HUES6 (cell line): Measurements from ENCODE around the gene STK26.
"Not testable (repeated sequence)": the region's sequence is repeated elsewhere in the genome, so short reads cannot be mapped to it uniquely, and the experiment has no call there.

Source experiments
- H3K27ac ChIP-seq: 2 replicates; pipeline ENCODE4 v1.7.0; 2013; ENCODE audit warnings: low read depth, mild to moderate bottlenecking, low read length, inconsistent platforms
- H3K27me3 ChIP-seq: 2 replicates; pipeline ENCODE4 v1.6.1; 2013; ENCODE audit warnings: low read length; ENCODE audit not compliant: control insufficient read depth, insufficient read depth
- H3K36me3 ChIP-seq: 2 replicates; pipeline ENCODE4 v1.6.1; 2013; ENCODE audit warnings: low read length; ENCODE audit not compliant: control insufficient read depth, insufficient read depth
- H3K4me1 ChIP-seq: 2 replicates; pipeline ENCODE4 v1.6.1; 2013; ENCODE audit warnings: low read length; ENCODE audit not compliant: control insufficient read depth, insufficient read depth
- H3K4me3 ChIP-seq: 2 replicates; pipeline ENCODE4 v1.5.1; 2013; ENCODE audit warnings: low read depth, low read length
- H3K9ac ChIP-seq: one replicate; pipeline ENCODE4 v1.6.1; 2013; ENCODE audit warnings: mild to moderate bottlenecking, low read length
- H3K9me3 ChIP-seq: 2 replicates; pipeline ENCODE4 v1.6.1; 2013; ENCODE audit warnings: low read depth, low read length; ENCODE audit not compliant: control insufficient read depth, insufficient read depth

The STK26 gene

GRCh38 chrX:132093239-132093860, 70.2 kb downstream of the STK26 start:
- H3K9me3 ChIP-seq = no peaks in the 10 kb centered on the region
- H3K36me3 ChIP-seq = no peaks in the 10 kb centered on the region

GRCh38 chrX:132094164-132094563, 71.1 kb downstream of the STK26 start:
- H3K27ac ChIP-seq = no peak overlapping the region
- H3K27me3 ChIP-seq = peaks cover 19% of the 10 kb centered on the region; the same call in 1 of the 2 replicates
- H3K4me3 ChIP-seq = no peak overlapping the region
- H3K9me3 ChIP-seq = no peaks in the 10 kb centered on the region
- no peaks in the 10 kb centered on the region; the same call in 1 of the 2 replicates for H3K4me1 ChIP-seq
- H3K9ac ChIP-seq = no peak overlapping the region
- H3K36me3 ChIP-seq = no peaks in the 10 kb centered on the region

More at GRCh38 chrX:132093239-132093860, 70.2 kb downstream of the STK26 start:
- Histone ChIP-seq H3K9ac (no peak overlapping the region), H3K27ac (no peak overlapping the region), H3K27me3 (peaks cover 21% of the 10 kb centered on the region; the same call in 1 of the 2 replicates), H3K4me3 (no peak overlapping the region), H3K4me1 (no peaks in the 10 kb centered on the region; the same call in 1 of the 2 replicates)

DNA sequence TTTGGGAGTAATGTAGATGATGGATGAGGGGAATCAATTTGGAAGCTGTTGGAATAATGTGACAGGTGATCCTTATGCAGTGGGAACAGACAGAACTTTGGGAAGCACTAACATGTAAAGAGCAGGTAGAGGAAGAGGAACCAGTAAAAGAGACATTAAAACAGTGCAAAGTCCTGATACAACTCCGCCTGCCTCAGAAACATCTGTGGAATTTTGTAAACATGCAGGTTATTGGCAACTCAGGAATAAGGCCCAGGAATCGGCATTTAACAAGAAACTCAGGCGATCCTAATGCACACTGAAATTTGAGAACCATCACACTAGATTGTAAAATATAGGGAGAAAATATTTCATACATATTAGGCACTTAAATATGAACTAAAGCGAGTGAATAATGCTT, 75.6 kb downstream of the STK26 start:
- H3K27me3 ChIP-seq = peaks cover 13% of the 10 kb centered on the region; the same call in 1 of the 2 replicates
- H3K4me1 ChIP-seq, H3K9ac ChIP-seq, H3K4me3 ChIP-seq, H3K9me3 ChIP-seq, H3K36me3 ChIP-seq, H3K27ac ChIP-seq: not testable (repeated sequence)

DNA sequence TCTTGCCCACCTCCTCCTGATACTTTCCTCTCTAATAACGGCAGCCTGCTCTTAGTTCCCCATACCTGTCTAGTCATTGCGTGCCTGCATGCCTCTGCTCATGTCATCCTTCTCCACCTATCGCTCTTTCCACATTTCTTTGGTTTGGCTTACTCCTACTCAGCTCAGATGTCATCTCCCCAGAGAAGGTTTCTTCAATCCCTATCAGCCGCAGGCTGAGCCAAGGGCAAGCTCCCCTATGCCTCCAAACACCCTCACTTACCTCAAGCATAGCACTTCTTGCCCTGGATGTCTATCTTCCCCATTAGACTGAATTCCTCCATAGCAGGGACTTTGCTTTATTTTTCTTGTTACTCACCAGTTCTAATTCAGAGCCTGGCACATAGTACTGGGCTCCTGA, 78.1 kb downstream of the STK26 start:
- Histone ChIP-seq H3K36me3 (no peaks in the 10 kb centered on the region), H3K4me3 (no peak overlapping the region), H3K27me3 (peaks cover 7% of the 10 kb centered on the region; the same call in 1 of the 2 replicates), H3K27ac (no peak overlapping the region), H3K9me3 (no peaks in the 10 kb centered on the region), H3K4me1 (no peaks in the 10 kb centered on the region), H3K9ac (no peak overlapping the region)

DNA sequence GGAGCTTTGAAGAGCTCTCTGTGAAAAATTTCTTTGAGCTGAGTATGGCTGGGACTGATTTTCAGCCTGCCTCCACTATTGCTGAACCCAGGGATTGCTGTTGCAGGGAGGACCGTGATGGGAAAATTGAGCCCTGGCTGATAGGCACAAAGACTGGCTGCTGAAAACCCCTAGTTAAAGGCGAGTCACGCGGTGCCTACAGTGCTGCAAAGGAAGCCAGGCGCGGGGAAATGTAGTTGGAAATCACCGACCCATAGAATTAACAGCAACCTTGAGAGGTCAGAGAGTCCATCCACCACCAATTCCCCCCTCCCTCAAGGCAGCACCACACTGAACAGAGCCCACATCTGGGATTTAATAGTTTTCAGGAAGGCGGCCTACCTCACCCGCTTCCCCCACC, 78.7 kb downstream of the STK26 start:
- H3K4me1 ChIP-seq = no peaks in the 10 kb centered on the region
- no peak overlapping the region for H3K9ac ChIP-seq
- H3K9me3 ChIP-seq = no peaks in the 10 kb centered on the region
- H3K27me3 ChIP-seq = peaks cover 7% of the 10 kb centered on the region; the same call in 1 of the 2 replicates
- H3K4me3 ChIP-seq = no peak overlapping the region
- H3K27ac ChIP-seq = no peak overlapping the region
- H3K36me3 ChIP-seq = no peaks in the 10 kb centered on the region

DNA sequence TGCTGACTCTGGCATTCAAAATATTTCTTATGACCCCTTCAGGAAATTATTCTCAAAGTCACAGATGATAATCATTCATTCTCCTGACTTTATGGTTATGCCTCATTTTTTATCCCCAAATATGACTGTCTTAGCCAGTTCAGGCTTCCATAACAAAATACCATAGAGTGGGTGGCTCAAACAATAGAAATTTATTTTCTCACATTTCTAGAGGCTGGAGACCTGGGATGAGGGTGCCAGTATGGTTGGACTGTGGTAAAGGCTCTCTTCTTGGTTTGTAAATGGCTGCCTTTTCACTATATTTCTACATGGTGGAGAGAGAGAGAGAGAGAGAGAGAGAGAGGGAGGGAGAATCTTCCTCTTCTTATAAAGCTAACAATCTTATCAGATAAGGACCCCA, 84.2 kb downstream of the STK26 start:
- no peak overlapping the region for H3K27ac ChIP-seq
- no peaks in the 10 kb centered on the region for H3K36me3 ChIP-seq
- H3K9ac ChIP-seq = no peak overlapping the region
- no peak overlapping the region for H3K4me3 ChIP-seq
- H3K9me3 ChIP-seq = no peaks in the 10 kb centered on the region
- peaks cover 7% of the 10 kb centered on the region; the same call in 1 of the 2 replicates for H3K27me3 ChIP-seq
- H3K4me1 ChIP-seq = peaks cover 5% of the 10 kb centered on the region

- H3K27me3 ChIP-seq = peaks cover 12% of the 10 kb centered on the region; the same call in 1 of the 2 replicates
- H3K27ac ChIP-seq = no peak overlapping the region
- H3K9ac ChIP-seq = no peak overlapping the region
- H3K4me3 ChIP-seq = no peak overlapping the region
- H3K9me3 ChIP-seq = no peaks in the 10 kb centered on the region
- peaks cover 23% of the 10 kb centered on the region for H3K4me1 ChIP-seq
- no peaks in the 10 kb centered on the region for H3K36me3 ChIP-seq
These were observed 91.5 kb downstream of the STK26 start for GRCh38 chrX:132114607-132115006.

DNA sequence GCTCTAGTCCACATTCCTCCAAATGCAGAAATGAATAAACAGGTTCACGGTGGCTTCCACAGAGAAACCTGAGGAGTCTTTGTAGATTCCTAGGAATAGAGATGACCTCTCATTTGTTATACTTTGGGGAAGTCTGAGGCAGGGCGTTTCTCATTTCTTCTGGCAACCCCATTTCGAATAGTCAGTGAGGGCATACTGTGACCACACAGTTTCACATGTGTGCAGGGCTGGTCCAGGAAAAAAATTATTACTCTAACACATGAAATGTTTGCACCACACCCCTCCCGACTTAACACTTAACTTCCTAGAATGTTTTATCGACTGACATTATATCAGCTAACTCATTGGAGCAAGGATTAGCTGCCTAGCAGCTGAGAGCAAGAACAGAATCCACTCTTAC, 92.7 kb downstream of the STK26 start:
- Histone ChIP-seq H3K4me1 (peaks cover 33% of the 10 kb centered on the region), H3K27me3 (peaks cover 6% of the 10 kb centered on the region; the same call in 1 of the 2 replicates), H3K9me3 (peaks cover 3% of the 10 kb centered on the region), H3K27ac (no peak overlapping the region), H3K9ac (no peak overlapping the region), H3K4me3 (no peak overlapping the region), H3K36me3 (no peaks in the 10 kb centered on the region)

DNA sequence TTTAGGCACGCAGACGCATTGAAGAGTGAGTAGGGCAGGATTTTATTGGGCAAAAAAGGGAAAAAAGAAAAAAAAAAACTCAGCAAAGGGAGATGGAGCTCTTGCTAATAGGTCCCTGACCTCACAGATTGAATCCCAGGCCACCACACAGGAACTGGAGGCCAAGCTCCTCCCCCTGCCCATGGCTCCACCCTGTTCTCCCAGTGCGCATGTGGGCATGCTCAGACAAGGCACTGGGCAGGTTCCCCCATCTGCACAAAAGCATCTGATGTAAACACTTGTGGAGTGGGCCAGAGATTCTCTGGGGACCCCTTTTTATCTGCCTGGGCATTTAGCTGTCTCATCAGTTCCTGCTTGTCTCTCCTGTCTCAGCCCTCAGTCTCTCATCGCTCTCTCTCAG, 95.3 kb downstream of the STK26 start:
- peaks cover 23% of the 10 kb centered on the region for H3K4me1 ChIP-seq
- H3K27me3 ChIP-seq = peaks cover 14% of the 10 kb centered on the region; the same call in 1 of the 2 replicates
- no peaks in the 10 kb centered on the region for H3K36me3 ChIP-seq
- no peak overlapping the region for H3K4me3 ChIP-seq
- no peak overlapping the region for H3K27ac ChIP-seq
- no peak overlapping the region for H3K9ac ChIP-seq
- H3K9me3 ChIP-seq = peaks cover 8% of the 10 kb centered on the region

DNA sequence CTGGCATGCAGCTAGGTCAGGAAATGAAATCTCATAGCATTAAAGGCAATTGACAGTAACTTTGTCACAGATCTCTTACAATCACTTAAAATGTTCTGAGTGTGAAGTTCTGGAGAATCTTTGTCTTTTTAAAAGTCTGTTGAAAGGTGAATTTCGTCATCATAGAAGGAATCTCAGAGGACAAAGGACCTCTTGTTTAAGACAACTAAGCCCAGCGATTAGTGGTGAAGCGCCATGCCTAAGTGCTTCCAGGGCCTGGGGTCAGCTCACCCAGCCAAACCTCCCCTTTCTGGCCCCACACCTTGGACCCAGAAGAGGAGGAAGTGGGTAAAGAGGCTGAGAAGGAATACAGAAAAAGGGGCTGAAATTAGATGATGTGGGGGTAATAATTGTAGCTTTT, 96.2 kb downstream of the STK26 start:
- Histone ChIP-seq H3K27me3 (peaks cover 14% of the 10 kb centered on the region; the same call in 1 of the 2 replicates), H3K4me3 (no peak overlapping the region), H3K4me1 (peaks cover 23% of the 10 kb centered on the region), H3K9ac (no peak overlapping the region), H3K27ac (peak overlapping the region; percentile 36; the same call in 1 of the 2 replicates), H3K36me3 (no peaks in the 10 kb centered on the region), H3K9me3 (peaks cover 8% of the 10 kb centered on the region)

DNA sequence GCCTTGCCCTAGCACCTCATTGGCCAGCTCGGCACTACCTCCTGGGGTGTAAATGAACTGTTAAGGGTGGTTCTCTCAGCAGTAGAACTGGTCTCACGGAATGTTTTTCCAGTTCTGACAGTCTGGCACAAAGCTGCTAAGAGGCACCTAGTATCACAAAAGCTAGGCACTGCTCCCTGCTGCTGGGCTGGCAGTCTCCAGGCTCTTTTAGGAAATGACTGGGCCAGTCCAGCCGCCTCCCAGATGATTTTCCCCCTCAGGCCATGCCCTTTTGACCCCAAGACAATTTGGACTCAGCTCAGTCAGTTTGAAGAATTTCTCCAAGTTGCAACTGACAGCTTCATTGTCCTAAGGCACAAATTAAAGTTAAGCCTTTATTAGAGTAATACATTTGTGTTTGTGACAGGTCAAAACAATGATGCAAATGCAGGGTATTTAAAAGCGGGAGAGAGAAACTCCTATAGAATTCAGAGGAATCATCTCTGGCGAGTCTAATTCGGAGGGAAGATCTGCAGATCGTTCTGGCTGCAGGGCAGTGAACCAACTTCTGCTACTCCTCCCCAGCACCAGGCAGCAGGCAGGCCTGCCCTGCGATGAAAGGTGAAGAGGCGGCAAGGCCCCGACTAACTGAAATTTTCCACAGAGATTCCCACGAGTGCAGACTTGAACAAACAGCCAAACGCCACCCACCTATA, 96.9 kb downstream of the STK26 start:
- Histone ChIP-seq H3K27ac (peak overlapping the region; percentile 36; the same call in 1 of the 2 replicates), H3K9me3 (peaks cover 8% of the 10 kb centered on the region), H3K36me3 (no peaks in the 10 kb centered on the region), H3K4me1 (peaks cover 23% of the 10 kb centered on the region), H3K27me3 (peaks cover 14% of the 10 kb centered on the region; the same call in 1 of the 2 replicates), H3K9ac (no peak overlapping the region), H3K4me3 (no peak overlapping the region)
